ENCODE data around the gene KBTBD8.
A peak's percentile ranks its signal among the peaks of the same experiment; 100 is the strongest.

The KBTBD8 gene

DNA sequence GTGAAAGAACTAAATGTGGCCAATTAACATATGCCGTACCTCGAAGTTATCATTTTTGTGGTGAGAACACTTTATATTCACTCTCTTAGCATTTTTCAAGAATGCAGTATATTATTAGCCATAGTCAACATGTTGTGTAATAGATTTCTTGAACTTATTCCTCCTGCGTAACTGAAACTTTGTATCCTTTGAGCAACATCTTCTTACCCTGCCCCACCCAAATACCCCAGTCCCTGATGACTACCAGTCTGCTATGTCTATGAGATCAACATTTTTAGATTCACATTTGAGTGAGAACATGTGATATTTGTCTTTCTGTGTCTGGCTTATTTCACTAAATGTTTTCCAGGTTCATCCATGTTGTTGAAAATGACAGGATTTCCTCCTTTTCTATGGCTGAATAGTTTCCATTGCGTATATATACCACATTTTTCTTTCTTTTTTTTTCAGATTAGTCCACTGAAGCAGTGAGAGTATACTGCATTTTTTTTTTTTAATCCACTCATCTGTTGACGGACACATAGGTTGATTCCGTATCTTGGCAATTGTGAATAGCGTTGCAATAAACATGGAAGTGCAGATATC, 12.7 kb upstream of the KBTBD8 start:
- H3K4me3 ChIP-seq = no peak overlapping the region
- in situ Hi-C loops (cut with MboI; ENCODE audit: low sequenced_read_pairs) = no loop called here
- H3K27me3 ChIP-seq (ENCODE audit: low read depth) = no peaks in the 10 kb centered on the region
- DNase-seq (ENCODE audit: low spot score in 2 of 2) = no peak
- no peaks in the 10 kb centered on the region for H3K9me3 ChIP-seq
- H3K4me1 ChIP-seq = peaks cover 15% of the 10 kb centered on the region
- no peaks in the 10 kb centered on the region for H3K36me3 ChIP-seq (replicated peaks)

DNA sequence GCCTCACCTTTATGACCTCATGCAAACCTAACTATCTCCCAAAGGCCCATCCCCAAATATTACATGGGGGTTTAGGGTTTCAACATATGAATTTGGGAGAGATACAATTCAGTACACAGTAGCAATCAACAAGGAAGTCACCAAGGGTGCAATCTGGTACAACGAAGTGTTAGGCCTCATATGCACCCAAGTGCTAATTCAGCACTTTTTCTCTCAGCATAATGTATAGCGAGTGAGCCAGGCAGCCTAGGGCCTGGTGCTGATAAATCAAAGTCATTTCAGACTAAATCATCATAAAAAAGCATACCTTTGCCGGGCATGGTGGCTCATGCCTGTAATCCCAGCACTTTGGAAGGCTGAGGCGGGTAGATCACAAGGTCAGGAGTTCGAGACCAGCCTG, 11.7 kb upstream of the KBTBD8 start:
- no peak for DNase-seq (ENCODE audit: low spot score in 2 of 2)
- in situ Hi-C loops (cut with MboI; ENCODE audit: low sequenced_read_pairs) = no loop called here
- H3K9me3 ChIP-seq = no peaks in the 10 kb centered on the region
- H3K27me3 ChIP-seq (ENCODE audit: low read depth) = no peaks in the 10 kb centered on the region
- no peaks in the 10 kb centered on the region for H3K36me3 ChIP-seq (replicated peaks)
- no peak overlapping the region for H3K4me3 ChIP-seq
- peaks cover 15% of the 10 kb centered on the region for H3K4me1 ChIP-seq

DNA sequence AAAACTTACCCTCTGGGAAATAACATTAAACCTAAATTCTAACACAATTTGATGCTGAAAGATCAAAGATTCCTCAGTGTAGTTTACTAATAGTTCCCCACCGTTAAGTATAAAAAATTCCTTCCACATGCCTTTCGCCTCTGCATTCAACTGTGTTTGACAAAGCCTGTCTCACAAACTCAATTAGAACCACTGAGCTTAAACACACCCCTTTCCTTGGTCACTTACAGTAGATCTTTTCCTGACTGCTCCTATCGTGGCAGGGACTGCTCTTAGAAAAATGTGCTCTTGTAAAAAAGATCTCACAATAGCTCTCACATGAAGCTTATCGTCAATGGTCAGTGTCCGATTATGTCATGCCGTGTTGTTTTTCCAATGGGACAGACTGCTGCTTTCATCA, 8.9 kb upstream of the KBTBD8 start:
- Histone ChIP-seq H3K9me3 (no peaks in the 10 kb centered on the region), H3K27me3 (ENCODE audit: low read depth) (no peaks in the 10 kb centered on the region), H3K4me3 (no peak overlapping the region), H3K4me1 (peaks cover 15% of the 10 kb centered on the region), H3K36me3 (replicated peaks) (no peaks in the 10 kb centered on the region)
- in situ Hi-C loops (cut with MboI; ENCODE audit: low sequenced_read_pairs) = no loop called here
- peak; percentile 9 to 44 for DNase-seq (ENCODE audit: low spot score in 2 of 2)

DNA sequence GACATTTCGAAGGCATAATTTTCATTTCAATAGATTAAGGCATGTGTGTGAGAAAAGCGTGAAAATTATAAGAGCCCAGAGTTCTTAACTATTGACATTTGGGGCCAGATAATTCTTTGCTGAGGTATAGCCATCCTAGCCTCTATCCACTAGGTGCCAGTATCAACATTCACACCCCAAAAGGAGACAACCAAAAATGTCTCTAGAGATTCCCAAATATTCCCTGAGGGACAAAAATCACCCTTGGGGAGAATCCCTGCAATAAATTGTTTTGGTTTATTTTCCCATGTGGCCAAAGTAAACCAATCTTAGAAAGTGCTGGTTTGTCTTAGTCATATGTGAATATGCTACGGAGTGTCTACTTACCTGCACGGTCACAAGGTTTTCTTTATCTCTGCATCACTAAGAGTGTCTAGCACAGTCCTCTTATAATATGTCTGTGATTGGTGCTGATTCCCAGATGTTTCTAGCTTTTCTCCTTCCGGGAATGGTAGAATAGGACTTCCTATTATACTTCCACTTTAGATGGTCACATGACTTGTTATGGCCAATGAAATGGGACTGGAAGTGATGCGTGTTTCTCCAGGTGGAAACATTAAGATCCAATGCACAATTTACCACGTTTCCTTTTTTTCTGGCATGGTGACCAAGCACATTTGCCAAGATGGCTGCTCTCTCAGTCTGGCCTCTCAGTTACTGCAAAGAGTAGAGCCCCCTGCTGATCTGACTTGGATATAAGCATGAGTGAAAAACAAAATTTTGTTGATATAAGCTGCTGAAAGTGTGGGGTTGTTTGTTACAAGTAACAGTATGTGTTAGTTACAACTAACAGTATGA, 8.0 kb upstream of the KBTBD8 start:
- no peaks in the 10 kb centered on the region for H3K9me3 ChIP-seq
- no peaks in the 10 kb centered on the region for H3K36me3 ChIP-seq (replicated peaks)
- in situ Hi-C loops (cut with MboI; ENCODE audit: low sequenced_read_pairs) = no loop called here
- H3K4me3 ChIP-seq = no peak overlapping the region
- H3K27me3 ChIP-seq (ENCODE audit: low read depth) = no peaks in the 10 kb centered on the region
- peak in 1 of 2 experiments; percentile 18 for DNase-seq (ENCODE audit: low spot score in 2 of 2)
- H3K4me1 ChIP-seq = peaks cover 15% of the 10 kb centered on the region

DNA sequence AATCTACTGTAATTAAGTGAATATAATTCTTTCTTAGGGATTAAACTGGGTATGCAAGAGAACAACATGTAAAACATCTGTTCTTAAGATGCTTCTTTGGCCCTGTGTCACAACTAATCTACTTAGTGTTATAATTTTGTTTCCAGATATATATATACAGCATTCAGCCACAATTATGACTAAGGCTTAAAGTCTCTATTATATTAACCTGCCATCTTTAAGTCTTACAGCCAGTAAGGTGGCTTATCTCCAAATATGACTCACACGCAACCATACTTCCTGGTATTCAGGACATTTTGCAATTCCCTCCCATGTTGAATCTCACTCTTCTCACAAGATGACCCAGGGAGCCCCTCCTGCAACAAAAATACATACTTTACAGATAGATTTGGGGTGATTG, 6.6 kb upstream of the KBTBD8 start:
- Histone ChIP-seq H3K36me3 (replicated peaks) (no peaks in the 10 kb centered on the region), H3K9me3 (no peaks in the 10 kb centered on the region), H3K4me1 (peaks cover 15% of the 10 kb centered on the region), H3K4me3 (no peak overlapping the region), H3K27me3 (ENCODE audit: low read depth) (no peaks in the 10 kb centered on the region)
- in situ Hi-C loops (cut with MboI; ENCODE audit: low sequenced_read_pairs) = no loop called here
- DNase-seq (ENCODE audit: low spot score in 2 of 2) = no peak

DNA sequence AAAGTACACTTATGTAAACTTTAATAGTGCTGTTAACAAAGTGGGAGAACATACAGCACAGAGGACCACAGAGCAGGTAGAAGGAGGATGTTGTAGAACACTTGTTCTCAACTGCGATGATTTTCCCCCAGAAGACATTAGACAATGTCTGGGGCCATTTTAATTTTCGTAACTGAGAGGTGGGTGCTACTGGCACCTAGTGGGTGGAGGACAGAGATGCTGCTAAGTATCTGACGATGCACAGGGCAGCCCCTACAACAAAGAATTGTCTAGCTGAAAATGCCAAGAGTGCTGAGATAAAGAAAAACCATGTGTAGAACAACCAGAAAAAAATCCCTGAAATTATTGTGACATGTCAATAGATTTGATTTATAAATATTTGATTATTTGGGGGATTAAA, 5.0 kb upstream of the KBTBD8 start:
- H3K27me3 ChIP-seq (ENCODE audit: low read depth) = no peaks in the 10 kb centered on the region
- H3K4me1 ChIP-seq = peaks cover 15% of the 10 kb centered on the region
- H3K36me3 ChIP-seq (replicated peaks) = no peaks in the 10 kb centered on the region
- H3K9me3 ChIP-seq = no peaks in the 10 kb centered on the region
- in situ Hi-C loops (cut with MboI; ENCODE audit: low sequenced_read_pairs) = no loop called here
- H3K4me3 ChIP-seq = no peak overlapping the region
- no peak for DNase-seq (ENCODE audit: low spot score in 2 of 2)

DNA sequence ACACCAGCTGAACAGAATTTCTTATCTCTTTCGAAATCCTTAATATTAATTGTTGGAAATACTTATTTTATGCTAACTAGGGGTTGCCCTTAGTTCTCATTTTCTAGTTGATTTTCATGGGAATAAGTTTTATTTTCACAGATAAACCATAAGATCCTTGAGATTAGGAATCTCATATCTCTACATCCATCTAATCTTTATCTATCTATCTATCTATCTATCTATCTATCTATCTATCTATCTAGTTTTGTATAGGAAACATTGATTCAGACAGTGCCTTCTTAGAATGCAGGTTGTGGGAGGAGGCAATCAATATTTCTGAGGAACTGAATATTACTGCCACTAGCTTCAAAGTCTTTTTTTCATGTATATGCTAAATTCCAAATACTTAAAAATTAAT, 3.5 kb upstream of the KBTBD8 start:
- no peaks in the 10 kb centered on the region for H3K36me3 ChIP-seq (replicated peaks)
- H3K4me3 ChIP-seq = no peak overlapping the region
- H3K9me3 ChIP-seq = no peaks in the 10 kb centered on the region
- DNase-seq (ENCODE audit: low spot score in 2 of 2) = no peak
- peaks cover 8% of the 10 kb centered on the region for H3K4me1 ChIP-seq
- in situ Hi-C loops (cut with MboI; ENCODE audit: low sequenced_read_pairs) = no loop called here
- no peaks in the 10 kb centered on the region for H3K27me3 ChIP-seq (ENCODE audit: low read depth)

DNA sequence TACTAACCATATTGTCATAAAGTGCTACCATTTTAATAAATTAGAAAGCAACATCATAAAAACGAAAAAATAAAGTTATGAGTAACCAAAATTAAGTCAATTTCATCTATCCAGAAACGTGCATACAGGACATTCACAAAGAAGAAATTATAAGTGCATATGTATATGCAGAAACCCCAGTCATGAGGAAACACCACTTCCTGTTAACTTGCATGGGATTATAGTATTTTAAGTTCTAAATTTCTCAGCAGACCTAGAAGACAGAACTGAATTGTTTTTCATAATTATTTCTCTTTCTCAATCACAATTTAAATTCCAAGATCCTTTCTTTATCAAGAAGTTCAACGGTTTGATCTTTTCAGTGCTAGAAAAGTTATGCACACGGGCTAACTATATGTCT, 1.4 kb upstream of the KBTBD8 start:
- H3K4me1 ChIP-seq = peaks cover 9% of the 10 kb centered on the region
- DNase-seq (ENCODE audit: low spot score in 2 of 2) = no peak
- in situ Hi-C loops (cut with MboI; ENCODE audit: low sequenced_read_pairs) = no loop called here
- no peaks in the 10 kb centered on the region for H3K27me3 ChIP-seq (ENCODE audit: low read depth)
- H3K4me3 ChIP-seq = no peak overlapping the region
- no peaks in the 10 kb centered on the region for H3K36me3 ChIP-seq (replicated peaks)
- H3K9me3 ChIP-seq = no peaks in the 10 kb centered on the region

DNA sequence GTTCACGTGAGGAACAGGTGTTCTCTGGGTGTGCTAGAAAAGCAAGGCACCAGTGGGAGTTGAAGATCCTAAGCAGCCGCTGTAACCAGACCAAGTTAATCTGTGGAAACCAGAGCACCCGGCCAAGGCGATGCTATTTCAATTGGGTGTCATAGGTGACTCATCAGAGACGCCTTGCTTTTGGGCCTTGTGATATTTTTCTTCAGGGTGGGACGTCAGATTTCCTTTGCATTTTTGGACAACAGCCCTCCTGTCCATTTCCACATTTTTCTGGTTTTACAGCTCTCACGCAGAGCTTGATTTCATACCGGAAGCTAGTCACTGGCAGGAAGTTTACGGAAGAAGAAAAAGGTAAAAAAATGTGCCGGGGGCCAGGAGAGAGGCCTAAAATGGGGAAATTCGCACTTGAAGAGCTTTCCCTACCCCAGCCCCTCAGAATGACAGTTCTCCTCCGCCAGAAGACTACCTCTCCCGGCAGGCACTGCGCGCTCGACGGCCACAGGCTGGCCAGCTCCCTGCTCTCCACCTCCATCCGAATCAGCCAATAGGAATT, 471 bp upstream of the KBTBD8 start:
- in situ Hi-C loops (cut with MboI; ENCODE audit: low sequenced_read_pairs) = no loop called here
- no peak for DNase-seq (ENCODE audit: low spot score in 2 of 2)
- H3K4me1 ChIP-seq = peaks cover 9% of the 10 kb centered on the region
- H3K27me3 ChIP-seq (ENCODE audit: low read depth) = no peaks in the 10 kb centered on the region
- no peaks in the 10 kb centered on the region; the same call in 1 of the 2 replicates for H3K36me3 ChIP-seq (replicated peaks)
- H3K4me3 ChIP-seq = peak overlapping the region; percentile 73
- H3K9me3 ChIP-seq = no peaks in the 10 kb centered on the region

DNA sequence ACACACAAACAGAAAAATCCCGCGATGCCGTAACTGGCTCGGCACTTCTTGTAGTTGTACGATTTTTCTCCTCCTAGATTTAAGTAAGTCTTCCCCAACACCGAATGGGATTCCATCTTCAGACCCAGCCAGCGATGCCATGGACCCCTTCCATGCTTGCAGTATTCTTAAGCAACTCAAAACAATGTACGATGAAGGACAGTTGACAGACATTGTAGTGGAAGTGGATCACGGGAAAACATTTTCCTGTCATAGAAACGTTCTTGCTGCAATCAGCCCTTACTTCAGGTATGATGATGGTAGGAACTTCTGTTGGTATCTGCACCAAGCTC, 763 bp downstream of the KBTBD8 start:
- H3K4me1 ChIP-seq = peaks cover 9% of the 10 kb centered on the region
- no peaks in the 10 kb centered on the region for H3K27me3 ChIP-seq (ENCODE audit: low read depth)
- H3K4me3 ChIP-seq = peak overlapping the region; percentile 73
- no peaks in the 10 kb centered on the region for H3K9me3 ChIP-seq
- in situ Hi-C loops (cut with MboI; ENCODE audit: low sequenced_read_pairs) = no loop called here
- DNase-seq (ENCODE audit: low spot score in 2 of 2) = peak in 1 of 2 experiments; percentile 11
- peaks cover 11% of the 10 kb centered on the region for H3K36me3 ChIP-seq (replicated peaks)

DNA sequence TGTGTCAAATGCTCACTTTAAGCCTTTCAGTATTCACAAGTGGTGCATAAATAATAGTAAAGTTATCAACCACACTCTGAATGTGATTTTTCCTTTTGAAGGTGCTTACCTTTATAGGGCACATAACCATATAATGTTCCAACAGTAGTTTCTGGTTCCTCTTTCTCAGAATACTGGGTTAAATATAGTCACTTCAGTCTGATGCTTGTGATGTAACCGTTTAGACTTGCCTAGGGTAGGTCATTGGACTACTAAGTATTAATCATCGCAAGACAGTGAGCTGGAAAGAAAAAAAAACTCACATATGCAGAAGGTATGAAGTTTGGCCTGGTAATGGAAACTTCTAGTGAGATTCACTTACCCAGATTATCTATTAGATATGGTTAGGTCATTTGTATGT, 1.9 kb downstream of the KBTBD8 start:
- no peak overlapping the region for H3K4me3 ChIP-seq
- peaks cover 11% of the 10 kb centered on the region for H3K36me3 ChIP-seq (replicated peaks)
- in situ Hi-C loops (cut with MboI; ENCODE audit: low sequenced_read_pairs) = no loop called here
- no peak for DNase-seq (ENCODE audit: low spot score in 2 of 2)
- H3K27me3 ChIP-seq (ENCODE audit: low read depth) = no peaks in the 10 kb centered on the region
- peaks cover 9% of the 10 kb centered on the region for H3K4me1 ChIP-seq
- H3K9me3 ChIP-seq = no peaks in the 10 kb centered on the region

DNA sequence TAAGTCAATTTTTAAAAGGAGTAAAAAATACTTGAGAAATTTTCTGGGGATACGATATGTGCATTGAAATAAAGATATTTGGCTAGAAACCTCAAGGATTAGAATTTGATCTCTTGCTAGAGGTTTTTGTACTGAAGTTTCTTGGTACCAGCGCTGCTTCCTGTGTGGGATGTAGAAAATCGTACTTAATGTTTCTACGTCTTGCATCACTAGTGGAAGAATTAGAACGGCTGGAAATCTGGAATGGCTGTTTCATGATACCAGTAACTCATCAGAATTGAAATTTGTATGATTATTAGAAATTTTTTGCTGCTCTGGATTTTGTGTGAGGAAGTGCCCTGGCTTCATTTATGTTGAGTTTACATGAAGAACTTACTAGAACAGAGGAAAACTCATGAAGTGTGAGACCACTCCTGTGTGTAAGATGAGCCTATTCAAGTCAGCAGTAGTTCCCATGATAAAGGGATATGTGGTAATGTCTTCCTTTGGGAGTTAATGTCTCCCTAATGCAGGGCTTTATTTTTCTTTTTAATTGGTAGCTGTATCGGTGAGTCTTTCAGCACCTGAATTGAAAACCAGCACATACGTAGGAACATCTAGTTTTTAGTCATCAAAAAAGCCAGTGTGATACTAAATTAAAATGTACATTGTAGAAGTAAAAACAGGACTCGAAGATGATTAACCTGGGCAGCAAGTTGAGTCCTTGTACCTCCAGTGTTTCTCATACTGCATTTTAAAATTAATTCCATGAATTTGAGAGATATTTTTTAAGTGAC, 3.2 kb downstream of the KBTBD8 start:
- no peak for DNase-seq (ENCODE audit: low spot score in 2 of 2)
- Histone ChIP-seq H3K27me3 (ENCODE audit: low read depth) (no peaks in the 10 kb centered on the region), H3K9me3 (no peaks in the 10 kb centered on the region), H3K4me3 (no peak overlapping the region), H3K4me1 (peaks cover 9% of the 10 kb centered on the region), H3K36me3 (replicated peaks) (peaks cover 11% of the 10 kb centered on the region)
- in situ Hi-C loops (cut with MboI; ENCODE audit: low sequenced_read_pairs) = no loop called here

DNA sequence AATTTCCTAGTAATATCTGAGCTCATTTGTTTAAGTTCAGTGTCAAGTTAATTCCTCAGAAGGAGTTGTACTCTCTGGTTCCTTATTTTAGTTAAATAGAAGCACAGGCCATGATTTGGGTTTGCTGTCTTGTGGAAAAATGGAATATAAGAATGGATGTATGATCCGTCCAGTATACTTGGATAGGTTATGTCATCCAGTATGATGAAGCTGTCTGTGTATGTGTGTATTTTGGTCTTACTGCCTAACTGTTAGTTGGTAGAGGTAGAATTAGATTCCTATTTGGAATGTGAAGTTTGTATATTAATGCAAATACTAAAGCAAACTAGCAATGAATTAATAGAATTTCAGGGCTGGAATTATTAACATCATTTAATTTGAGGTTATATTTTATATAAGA, 7.9 kb downstream of the KBTBD8 start:
- DNase-seq (ENCODE audit: low spot score in 2 of 2) = no peak

DNA sequence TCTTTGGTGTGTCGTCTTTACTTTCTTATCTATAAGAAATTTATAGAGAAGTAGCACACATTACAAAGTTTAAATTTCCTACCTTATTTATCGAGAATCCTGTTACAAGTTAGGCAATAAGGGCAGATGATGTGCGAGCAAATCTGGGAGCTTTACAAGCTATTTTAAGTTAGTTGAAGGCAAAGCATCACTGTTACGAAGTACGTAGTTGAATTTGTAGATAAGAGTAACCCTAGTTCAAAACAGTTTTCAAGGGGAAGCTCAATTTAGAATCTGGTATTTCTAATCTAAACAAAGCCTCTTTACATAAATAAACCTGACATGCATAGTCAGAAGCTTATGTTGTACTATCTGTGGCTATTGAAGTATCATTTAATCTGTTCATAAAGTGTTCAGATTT, 8.4 kb downstream of the KBTBD8 start:
- Histone ChIP-seq H3K36me3 (replicated peaks) (peaks cover 15% of the 10 kb centered on the region), H3K4me1 (no peaks in the 10 kb centered on the region), H3K4me3 (no peak overlapping the region), H3K27me3 (ENCODE audit: low read depth) (no peaks in the 10 kb centered on the region), H3K9me3 (no peaks in the 10 kb centered on the region)
- DNase-seq (ENCODE audit: low spot score in 2 of 2) = no peak
- in situ Hi-C loops (cut with MboI; ENCODE audit: low sequenced_read_pairs) = no loop called here

More for the DNA sequence above, 7.9 kb downstream of the KBTBD8 start:
- no peak overlapping the region for H3K4me3 ChIP-seq
- in situ Hi-C loops (cut with MboI; ENCODE audit: low sequenced_read_pairs) = no loop called here
- no peaks in the 10 kb centered on the region for H3K27me3 ChIP-seq (ENCODE audit: low read depth)
- H3K36me3 ChIP-seq (replicated peaks) = peaks cover 15% of the 10 kb centered on the region
- no peaks in the 10 kb centered on the region for H3K4me1 ChIP-seq
- H3K9me3 ChIP-seq = no peaks in the 10 kb centered on the region

Data from HAP-1 (cell line).